Fibroblast of mammary gland (primary cell): ENCODE data around the gene P3H1.

Source experiments
- DNase-seq: peaks from one replicate; pipeline ENCODE4 v3.0.0-alpha.2; 2010; ENCODE audit warnings: low read depth
- H3K4me3 ChIP-seq: 2 replicates; pipeline ENCODE4 v1.5.1; 2011; ENCODE audit warnings: low read depth, mild to moderate bottlenecking, low read length, moderate library complexity; ENCODE audit not compliant: control insufficient read depth
- TF ChIP-seq, protein P1 (sequence below): conservative IDR thresholded peaks from 2 replicates; pipeline ENCODE4 v1.5.1; 2011; ENCODE audit warnings: low read depth, low read length, inconsistent platforms; ENCODE audit not compliant: control insufficient read depth, insufficient read depth

The P3H1 gene

DNA sequence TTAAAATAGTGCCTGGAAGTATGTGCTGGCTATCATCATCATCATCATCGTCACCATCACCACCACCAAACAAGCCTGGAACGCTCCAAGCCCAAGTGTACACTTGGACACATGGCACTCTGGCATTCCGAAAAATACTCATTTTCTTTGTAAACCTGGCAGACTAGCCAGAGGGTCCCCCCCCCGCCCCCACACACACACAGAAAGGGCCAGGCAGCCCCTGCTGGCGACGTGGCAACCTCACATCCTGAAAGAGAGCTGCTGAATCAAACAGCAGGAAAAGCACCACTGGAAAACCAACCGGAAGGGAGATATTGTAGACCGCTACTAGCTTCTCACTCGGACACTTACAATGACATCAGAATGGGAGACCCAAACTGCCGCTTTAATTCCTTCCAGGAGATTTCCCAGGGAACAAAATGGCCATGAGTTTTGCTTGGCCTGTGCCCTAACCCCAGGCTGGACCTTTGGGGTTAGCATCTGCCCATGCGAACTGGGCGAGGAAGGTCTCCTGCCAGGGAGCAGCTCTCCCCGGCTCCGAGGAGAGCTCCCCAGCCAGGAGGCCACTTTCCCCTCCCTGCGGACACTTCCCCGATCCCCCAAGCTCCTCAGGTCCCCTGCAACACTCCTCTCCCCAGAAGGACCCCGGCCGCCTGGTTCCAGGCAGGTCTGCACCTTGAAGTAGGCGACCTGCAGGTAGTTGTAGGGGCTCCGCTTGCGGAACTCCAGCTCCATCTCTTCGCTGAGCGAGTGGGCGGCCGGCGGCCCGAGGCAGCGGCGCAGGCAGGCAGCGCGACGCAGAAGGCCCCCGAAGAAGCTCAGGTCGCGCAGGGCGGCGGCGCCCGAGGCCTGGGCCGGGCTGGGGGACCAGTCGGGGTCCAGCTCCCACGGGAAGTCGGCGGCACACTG, 742 bp downstream of the P3H1 start:
- peak overlapping the region; percentile 97 for H3K4me3 ChIP-seq
- peak; percentile 83 for DNase-seq
- TF ChIP-seq, protein P1, sequence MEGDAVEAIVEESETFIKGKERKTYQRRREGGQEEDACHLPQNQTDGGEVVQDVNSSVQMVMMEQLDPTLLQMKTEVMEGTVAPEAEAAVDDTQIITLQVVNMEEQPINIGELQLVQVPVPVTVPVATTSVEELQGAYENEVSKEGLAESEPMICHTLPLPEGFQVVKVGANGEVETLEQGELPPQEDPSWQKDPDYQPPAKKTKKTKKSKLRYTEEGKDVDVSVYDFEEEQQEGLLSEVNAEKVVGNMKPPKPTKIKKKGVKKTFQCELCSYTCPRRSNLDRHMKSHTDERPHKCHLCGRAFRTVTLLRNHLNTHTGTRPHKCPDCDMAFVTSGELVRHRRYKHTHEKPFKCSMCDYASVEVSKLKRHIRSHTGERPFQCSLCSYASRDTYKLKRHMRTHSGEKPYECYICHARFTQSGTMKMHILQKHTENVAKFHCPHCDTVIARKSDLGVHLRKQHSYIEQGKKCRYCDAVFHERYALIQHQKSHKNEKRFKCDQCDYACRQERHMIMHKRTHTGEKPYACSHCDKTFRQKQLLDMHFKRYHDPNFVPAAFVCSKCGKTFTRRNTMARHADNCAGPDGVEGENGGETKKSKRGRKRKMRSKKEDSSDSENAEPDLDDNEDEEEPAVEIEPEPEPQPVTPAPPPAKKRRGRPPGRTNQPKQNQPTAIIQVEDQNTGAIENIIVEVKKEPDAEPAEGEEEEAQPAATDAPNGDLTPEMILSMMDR: peak; percentile 56

DNA sequence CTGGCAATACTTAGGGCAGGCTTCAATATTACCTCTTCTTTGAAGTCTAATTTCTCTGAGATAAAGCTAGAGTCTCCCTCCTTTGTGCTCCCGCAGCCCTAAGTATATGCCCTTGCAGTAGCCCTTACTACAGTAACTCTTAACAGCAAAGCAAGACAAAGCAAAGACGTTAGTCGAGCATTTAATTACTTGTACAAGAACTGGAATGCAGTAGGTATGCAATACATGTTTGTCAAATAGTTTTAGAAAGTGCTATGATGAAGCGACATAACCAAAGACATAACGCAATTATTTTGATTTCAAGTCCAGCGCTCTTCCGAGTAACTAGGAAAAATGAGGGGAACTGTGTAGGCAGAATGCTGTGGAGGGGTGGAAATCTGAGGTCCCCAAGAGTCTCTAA, 1.6 kb downstream of the P3H1 start:
- peak overlapping the region; percentile 97 for H3K4me3 ChIP-seq
- no peak for DNase-seq
- TF ChIP-seq, protein P1: no peak

DNA sequence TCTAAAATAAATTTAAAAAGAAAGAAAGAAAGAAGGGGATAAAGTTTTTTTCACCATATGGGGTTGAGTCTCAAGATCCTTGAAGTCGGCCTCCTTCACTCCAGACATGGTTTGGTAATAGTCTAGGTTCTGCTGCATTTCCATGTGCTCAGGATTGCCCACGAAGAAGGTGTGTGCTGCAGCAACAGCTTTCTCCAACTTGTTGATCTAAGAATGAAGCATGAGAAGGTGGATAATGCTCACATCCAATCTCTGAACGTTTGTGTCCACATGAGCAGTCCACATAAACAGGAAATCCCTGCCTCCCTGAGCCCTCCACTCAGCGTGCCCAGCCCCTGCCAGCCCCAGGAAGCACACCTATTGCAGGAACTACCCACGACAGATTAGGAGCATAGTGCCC, 4.6 kb downstream of the P3H1 start:
- DNase-seq: no peak
- TF ChIP-seq, protein P1: no peak
- no peak overlapping the region for H3K4me3 ChIP-seq

DNA sequence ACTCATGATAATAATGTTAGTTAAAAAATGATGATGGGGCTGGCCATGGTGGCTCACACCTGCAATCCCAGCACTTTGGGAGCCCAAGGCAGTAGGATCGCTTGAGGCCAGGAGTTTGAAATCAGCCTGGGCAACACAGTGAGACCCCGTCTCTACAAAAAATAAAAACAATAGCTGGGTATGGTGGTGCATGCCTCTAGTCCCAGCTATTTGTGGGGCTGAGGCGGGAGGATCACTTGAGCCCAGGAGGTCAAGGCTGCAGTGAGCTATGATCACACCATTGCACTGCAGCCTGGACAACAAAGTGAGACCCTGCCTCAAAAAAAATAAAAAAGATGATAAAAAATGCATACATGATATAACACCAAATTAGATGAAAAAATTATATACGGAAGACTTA, 5.3 kb downstream of the P3H1 start:
- TF ChIP-seq, protein P1: no peak
- H3K4me3 ChIP-seq: no peak overlapping the region
- no peak for DNase-seq

DNA sequence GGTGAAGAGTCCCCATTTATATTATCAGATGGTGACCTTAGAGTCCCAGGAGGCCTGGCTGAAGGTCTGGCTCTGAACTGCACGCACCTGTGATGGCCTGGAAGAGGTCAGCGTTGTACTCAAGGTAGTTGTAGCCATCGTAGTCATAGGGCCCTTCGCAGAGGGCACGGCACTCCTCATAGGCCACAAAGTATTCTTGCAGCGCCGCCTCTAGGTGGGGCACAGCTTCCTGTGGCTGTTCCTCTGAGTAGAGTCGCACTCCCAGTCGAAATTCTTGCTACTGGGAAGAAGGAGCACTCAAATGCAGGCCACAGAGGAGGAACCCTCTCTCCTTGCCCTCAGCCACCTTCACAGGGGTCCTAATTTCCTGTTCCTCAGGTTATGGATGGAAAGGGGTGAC, 7.7 kb downstream of the P3H1 start:
- no peak overlapping the region for H3K4me3 ChIP-seq
- no peak for DNase-seq
- TF ChIP-seq, protein P1: no peak

DNA sequence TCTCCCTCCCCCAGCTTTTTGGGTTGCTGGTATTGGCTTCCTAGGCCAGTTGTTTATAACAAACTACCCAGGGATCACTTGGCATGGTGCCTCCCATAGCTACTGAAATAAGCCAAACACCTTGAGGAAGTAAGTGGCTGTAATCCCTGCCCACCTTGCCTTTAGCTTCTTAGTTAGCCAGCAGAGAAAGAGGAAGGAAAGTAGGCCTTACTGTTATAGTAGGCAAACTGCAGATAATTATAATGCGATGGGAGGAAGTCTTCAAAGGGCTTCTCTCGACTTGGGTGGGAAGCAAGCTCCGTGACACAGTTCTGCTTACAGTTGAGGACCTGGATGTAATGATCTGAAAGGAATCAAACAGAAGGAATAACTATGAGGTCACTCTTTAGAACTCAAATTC, 8.2 kb downstream of the P3H1 start:
- H3K4me3 ChIP-seq: no peak overlapping the region
- TF ChIP-seq, protein P1: no peak
- DNase-seq: no peak
